Duodenal mucosa (tissue), 2 donors: ENCODE data around the gene XPR1.

Experiments used
- H3K27ac ChIP-seq: one replicate; pipeline ENCODE4 v1.7.0; 2013; ENCODE audit warnings: low read depth, low read length
- H3K27me3 ChIP-seq, 2 donors: one replicate each; pipeline ENCODE4 v1.7.0; 2013; ENCODE audit warnings: low read length in 2 of 2, control low read depth in 1 of 2; ENCODE audit not compliant: insufficient read depth in 2 of 2, control insufficient read depth in 1 of 2
- H3K36me3 ChIP-seq, 2 donors: one replicate each; pipeline ENCODE4 v1.7.0; 2013; ENCODE audit warnings: low read length in 2 of 2, control low read depth in 1 of 2; ENCODE audit not compliant: insufficient read depth in 2 of 2, control insufficient read depth in 1 of 2
- H3K4me1 ChIP-seq, 2 donors: one replicate each; pipeline ENCODE4 v1.7.0; 2013; ENCODE audit warnings: low read length in 2 of 2, control low read depth in 1 of 2; ENCODE audit not compliant: insufficient read depth in 2 of 2, control insufficient read depth in 1 of 2
- H3K4me3 ChIP-seq, 2 donors: one replicate each; pipeline ENCODE4 v1.7.0; 2013; ENCODE audit warnings: low read length in 2 of 2, low read depth in 1 of 2
- H3K9ac ChIP-seq, 2 donors: one replicate each; pipeline ENCODE4 v1.7.0; 2013; ENCODE audit warnings: low read length in 2 of 2, low read depth in 1 of 2
- H3K9me3 ChIP-seq, 2 donors: one replicate each; pipeline ENCODE4 v1.7.0; 2013; ENCODE audit warnings: low read length in 2 of 2, control low read depth in 1 of 2; ENCODE audit not compliant: control insufficient read depth in 1 of 2

Gene XPR1

GRCh38 chr1:180892272-180892671, 260.4 kb downstream of the XPR1 start:
- no peak overlapping the region for H3K9ac ChIP-seq
- H3K27ac ChIP-seq, result no peak overlapping the region
- H3K27me3 ChIP-seq, result no peaks in the 10 kb centered on the region
- peaks cover 0 to 7% of the 10 kb centered on the region in 2 donors for H3K36me3 ChIP-seq
- H3K4me1 ChIP-seq, result peaks cover 0 to 4% of the 10 kb centered on the region in 2 donors
- H3K9me3 ChIP-seq, result no peaks in the 10 kb centered on the region
- no peak overlapping the region for H3K4me3 ChIP-seq

GRCh38 chr1:180892675-180893074, 260.9 kb downstream of the XPR1 start:
- no peak overlapping the region for H3K9ac ChIP-seq
- no peak overlapping the region for H3K4me3 ChIP-seq
- peaks cover 0 to 4% of the 10 kb centered on the region in 2 donors for H3K4me1 ChIP-seq
- no peaks in the 10 kb centered on the region for H3K9me3 ChIP-seq
- H3K27me3 ChIP-seq, result no peaks in the 10 kb centered on the region
- no peak overlapping the region for H3K27ac ChIP-seq
- peaks cover 0 to 3% of the 10 kb centered on the region in 2 donors for H3K36me3 ChIP-seq

DNA sequence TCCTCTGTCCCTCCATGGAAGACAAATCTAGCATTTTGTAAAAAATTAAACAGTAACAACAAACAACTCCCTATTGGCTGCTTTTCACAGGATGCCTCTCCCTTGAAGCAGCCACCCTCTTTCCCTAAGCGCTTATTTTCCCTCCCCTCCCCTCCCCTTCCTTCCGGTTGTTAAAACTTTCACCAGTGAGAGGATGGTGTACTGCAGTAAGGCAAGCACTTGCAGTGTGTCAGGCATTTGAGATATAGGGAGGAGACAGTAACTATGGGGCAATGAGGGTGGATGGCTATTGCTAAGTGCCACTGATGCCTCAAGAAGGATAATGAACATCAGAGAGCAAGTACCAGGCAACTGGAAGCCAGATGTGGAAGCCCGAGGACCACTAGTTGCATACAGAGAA, 261.8 kb downstream of the XPR1 start:
- H3K4me1 ChIP-seq, result peaks cover 7 to 9% of the 10 kb centered on the region in 2 donors
- no peaks in the 10 kb centered on the region for H3K9me3 ChIP-seq
- H3K9ac ChIP-seq, result no peak overlapping the region
- no peaks in the 10 kb centered on the region for H3K36me3 ChIP-seq
- no peak overlapping the region for H3K4me3 ChIP-seq
- no peaks in the 10 kb centered on the region for H3K27me3 ChIP-seq
- H3K27ac ChIP-seq, result no peak overlapping the region

- Histone ChIP-seq H3K27ac (no peak overlapping the region), H3K27me3 (no peaks in the 10 kb centered on the region), H3K4me3 (no peak overlapping the region), H3K9me3 (no peaks in the 10 kb centered on the region), H3K4me1 (peaks cover 7 to 10% of the 10 kb centered on the region in 2 donors), H3K9ac (no peak overlapping the region), H3K36me3 (no peaks in the 10 kb centered on the region)
Measured at GRCh38 chr1:180896161-180896560, 264.3 kb downstream of the XPR1 start.

- Histone ChIP-seq H3K27ac (no peak overlapping the region), H3K9ac (no peak overlapping the region), H3K4me3 (no peak overlapping the region), H3K4me1 (peaks cover 4 to 10% of the 10 kb centered on the region in 2 donors), H3K27me3 (no peaks in the 10 kb centered on the region), H3K9me3 (no peaks in the 10 kb centered on the region), H3K36me3 (no peaks in the 10 kb centered on the region)
Measured at GRCh38 chr1:180898441-180899219, 266.8 kb downstream of the XPR1 start.

DNA sequence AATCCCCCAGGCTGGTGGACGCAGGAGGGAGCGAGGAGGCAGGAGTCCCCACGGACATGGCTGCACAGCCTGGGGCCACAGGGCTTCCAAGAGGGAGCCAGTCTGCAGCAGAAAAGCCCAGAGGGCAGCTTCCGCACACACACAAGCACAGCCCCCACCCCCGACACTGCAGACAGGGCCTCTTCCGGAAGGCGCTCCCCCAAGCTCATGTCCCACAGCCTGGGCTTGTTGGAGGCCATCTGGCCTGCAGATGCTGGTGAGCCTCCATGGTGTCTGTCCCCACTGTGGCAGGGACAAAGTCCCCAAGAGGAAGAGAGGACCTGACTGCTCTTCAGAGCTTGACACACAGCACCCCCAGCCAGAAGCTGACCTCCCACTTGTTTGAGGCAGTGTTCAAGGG, 267.4 kb downstream of the XPR1 start:
- no peak overlapping the region for H3K27ac ChIP-seq
- no peaks in the 10 kb centered on the region for H3K9me3 ChIP-seq
- peaks cover 4 to 10% of the 10 kb centered on the region in 2 donors for H3K4me1 ChIP-seq

DNA sequence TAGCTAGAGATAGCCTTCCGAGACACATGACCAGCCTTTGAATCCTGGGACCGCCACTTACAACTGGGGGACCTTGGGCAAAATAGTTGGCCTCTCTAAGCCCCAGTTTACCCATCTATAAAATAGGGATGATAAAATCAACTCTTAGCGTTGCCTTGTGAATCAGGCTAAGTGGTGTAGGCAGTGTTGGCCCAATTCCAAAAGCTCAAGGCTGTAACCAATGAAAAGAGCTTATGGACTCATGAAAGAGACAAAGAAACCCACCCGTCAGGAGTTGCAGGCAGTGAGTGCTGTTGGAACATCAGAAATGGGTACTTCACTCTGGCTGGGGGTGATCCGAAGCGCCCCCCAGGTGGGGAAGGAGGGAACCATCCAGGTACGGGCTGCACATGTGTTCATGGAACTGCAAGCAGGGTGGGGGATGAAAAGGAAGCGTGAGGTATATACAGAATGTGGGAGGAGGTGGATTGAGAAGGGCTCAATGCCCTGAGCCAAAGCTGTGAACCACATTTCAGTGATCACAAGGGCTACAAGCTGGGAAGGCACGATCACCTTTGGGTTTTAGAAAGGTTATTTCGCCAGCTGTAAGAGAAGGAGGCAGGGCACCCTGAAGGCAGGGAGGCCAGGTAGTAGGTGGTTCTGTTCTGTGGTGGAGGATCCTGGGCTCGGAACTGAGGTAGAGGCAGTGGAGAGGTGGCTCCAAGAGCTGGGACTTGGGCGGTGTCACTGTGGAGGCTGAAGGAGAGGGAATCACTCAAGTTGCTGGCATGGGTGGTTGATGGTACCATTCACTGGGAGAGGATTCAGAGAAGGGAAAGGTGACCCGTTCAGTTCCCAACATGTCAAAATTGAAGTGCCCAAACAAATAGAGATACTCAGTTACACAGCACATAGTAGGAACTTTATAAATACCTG, 269.5 kb downstream of the XPR1 start:
- Histone ChIP-seq H3K4me3 (no peak overlapping the region), H3K9me3 (no peaks in the 10 kb centered on the region), H3K27ac (no peak overlapping the region), H3K9ac (no peak overlapping the region), H3K36me3 (no peaks in the 10 kb centered on the region), H3K27me3 (no peaks in the 10 kb centered on the region), H3K4me1 (peaks cover 4 to 10% of the 10 kb centered on the region in 2 donors)

More for the DNA sequence above, 267.4 kb downstream of the XPR1 start:
- H3K9ac ChIP-seq, result no peak overlapping the region
- no peak overlapping the region for H3K4me3 ChIP-seq
- no peaks in the 10 kb centered on the region for H3K27me3 ChIP-seq
- no peaks in the 10 kb centered on the region for H3K36me3 ChIP-seq

GRCh38 chr1:180902541-180902940, 270.7 kb downstream of the XPR1 start:
- Histone ChIP-seq H3K4me3 (no peak overlapping the region), H3K27ac (no peak overlapping the region), H3K36me3 (no peaks in the 10 kb centered on the region), H3K9ac (no peak overlapping the region), H3K4me1 (peaks cover 4 to 10% of the 10 kb centered on the region in 2 donors), H3K9me3 (no peaks in the 10 kb centered on the region), H3K27me3 (no peaks in the 10 kb centered on the region)

DNA sequence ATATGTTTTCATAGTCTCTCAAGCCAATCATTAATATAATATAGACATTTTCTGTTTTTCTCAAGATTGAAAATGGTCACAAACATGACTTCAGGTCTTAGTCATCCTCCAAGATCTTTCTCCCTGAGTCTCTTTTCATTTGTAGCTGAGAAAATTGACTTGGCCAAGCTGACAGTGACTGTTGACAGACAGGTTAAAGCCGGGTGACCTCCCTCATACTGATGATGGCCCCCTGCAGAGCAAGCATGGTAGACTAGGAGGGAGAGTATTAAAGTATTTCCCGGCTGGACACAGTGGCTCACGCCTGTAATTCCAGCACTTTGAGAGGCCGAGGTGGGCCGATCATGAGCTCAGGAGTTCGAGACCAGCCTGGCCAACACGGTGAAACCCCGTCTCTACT, 274.1 kb downstream of the XPR1 start:
- Histone ChIP-seq H3K27ac (no peak overlapping the region), H3K9ac (no peak overlapping the region), H3K4me3 (no peak overlapping the region), H3K4me1 (no peaks in the 10 kb centered on the region), H3K36me3 (no peaks in the 10 kb centered on the region), H3K27me3 (no peaks in the 10 kb centered on the region), H3K9me3 (no peaks in the 10 kb centered on the region)

DNA sequence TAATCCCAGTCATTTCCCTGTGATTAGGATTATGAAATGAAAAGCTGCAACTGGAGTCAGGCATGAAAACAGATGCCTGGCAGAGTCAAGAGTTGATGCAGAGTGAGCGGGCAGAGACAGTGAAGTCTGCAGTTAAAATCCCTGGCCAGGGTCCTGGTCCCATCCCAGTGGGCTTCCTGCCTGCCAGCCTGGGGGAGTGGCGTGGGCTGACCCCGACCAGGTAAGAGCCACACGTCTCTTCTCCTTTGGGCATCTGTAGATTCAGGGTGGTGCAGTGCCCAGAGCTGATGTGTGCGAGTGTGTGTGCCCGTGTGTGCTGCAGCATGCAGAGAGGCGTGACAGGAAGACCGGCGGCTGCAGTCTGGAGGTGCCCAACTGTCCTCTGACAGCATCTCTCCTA, 274.7 kb downstream of the XPR1 start:
- Histone ChIP-seq H3K36me3 (no peaks in the 10 kb centered on the region), H3K27me3 (peaks cover 1 to 4% of the 10 kb centered on the region in 2 donors), H3K4me1 (peaks cover 0 to 2% of the 10 kb centered on the region in 2 donors), H3K9ac (no peak overlapping the region), H3K4me3 (no peak overlapping the region), H3K27ac (no peak overlapping the region), H3K9me3 (no peaks in the 10 kb centered on the region)
